Activated effector memory CD4-positive, alpha-beta T cell treated with Interleukin-2 at 50 U/mL for 16 hours (primary cell): ENCODE measurements around the gene DCBLD2.
"Not testable (repeated sequence)": the region's sequence is repeated elsewhere in the genome, so short reads cannot be mapped to it uniquely, and the experiment has no call there.

Experiments used
- DNase-seq: peaks from one replicate; pipeline ENCODE4 v3.0.0-alpha.2; 2020

The DCBLD2 gene

GRCh38 chr3:98890965-98891910 is 10.3 kb downstream of the DCBLD2 start:
- DNase-seq, result no peak

- DNase-seq, result no peak
Observed at GRCh38 chr3:98890181-98890835, 11.2 kb downstream of the DCBLD2 start.

GRCh38 chr3:98887684-98888083 is 13.8 kb downstream of the DCBLD2 start:
- DNase-seq, result no peak

- DNase-seq, result no peak
Observed at GRCh38 chr3:98886525-98886924, 15.0 kb downstream of the DCBLD2 start.

GRCh38 chr3:98885851-98886250 is 15.6 kb downstream of the DCBLD2 start:
- DNase-seq, result no peak

GRCh38 chr3:98884675-98885371 is 16.7 kb downstream of the DCBLD2 start:
- no peak for DNase-seq

GRCh38 chr3:98882614-98883333 is 18.7 kb downstream of the DCBLD2 start:
- not testable (repeated sequence) for DNase-seq

- no peak for DNase-seq
Observed at GRCh38 chr3:98877132-98877531, 24.4 kb downstream of the DCBLD2 start.

GRCh38 chr3:98875535-98875934 is 26.0 kb downstream of the DCBLD2 start:
- DNase-seq, result no peak

- no peak for DNase-seq
Observed at GRCh38 chr3:98874602-98875249, 26.8 kb downstream of the DCBLD2 start.

- no peak for DNase-seq
Observed at GRCh38 chr3:98869391-98869790, 32.1 kb downstream of the DCBLD2 start.

- DNase-seq, result not testable (repeated sequence)
Observed at GRCh38 chr3:98857971-98858370, 43.5 kb downstream of the DCBLD2 start.

- not testable (repeated sequence) for DNase-seq
Observed at GRCh38 chr3:98857258-98857657, 44.2 kb downstream of the DCBLD2 start.

- no peak for DNase-seq
Observed at GRCh38 chr3:98856724-98857123, 44.8 kb downstream of the DCBLD2 start.

- DNase-seq, result no peak
Observed at GRCh38 chr3:98855806-98856400, 45.6 kb downstream of the DCBLD2 start.

GRCh38 chr3:98848108-98848507 is 53.4 kb downstream of the DCBLD2 start:
- DNase-seq, result no peak

GRCh38 chr3:98846101-98846500 is 55.4 kb downstream of the DCBLD2 start:
- DNase-seq, result no peak

- no peak for DNase-seq
Observed at GRCh38 chr3:98843266-98843959, 58.1 kb downstream of the DCBLD2 start.

GRCh38 chr3:98839846-98840245 is 61.6 kb downstream of the DCBLD2 start:
- DNase-seq, result no peak

GRCh38 chr3:98831060-98831459 is 70.4 kb downstream of the DCBLD2 start:
- DNase-seq, result not testable (repeated sequence)

GRCh38 chr3:98829246-98829832 is 72.2 kb downstream of the DCBLD2 start:
- no peak for DNase-seq
